Neuron (in vitro differentiated cells): ENCODE measurements around the gene PSMD1.

ENCODE experiments used
- H2AFZ ChIP-seq: one replicate; pipeline ENCODE4 v1.6.1; 2013; ENCODE audit warnings: low read depth, mild to moderate bottlenecking, inconsistent platforms, low read length, moderate library complexity
- H3K27me3 ChIP-seq: one replicate; pipeline ENCODE4 v1.6.1; 2013; ENCODE audit warnings: low read length; ENCODE audit not compliant: insufficient read depth
- H3K36me3 ChIP-seq: one replicate; pipeline ENCODE4 v1.6.1; 2013; ENCODE audit warnings: low read length; ENCODE audit not compliant: insufficient read depth
- H3K4me1 ChIP-seq: one replicate; pipeline ENCODE4 v1.6.1; 2013; ENCODE audit warnings: low read length; ENCODE audit not compliant: insufficient read depth
- H3K4me3 ChIP-seq: 2 replicates; pipeline ENCODE4 v1.5.1; 2013; ENCODE audit warnings: mild to moderate bottlenecking, low read length, moderate library complexity
- H3K9me3 ChIP-seq: one replicate; pipeline ENCODE4 v1.6.1; 2013; ENCODE audit warnings: low read length

The PSMD1 gene

DNA sequence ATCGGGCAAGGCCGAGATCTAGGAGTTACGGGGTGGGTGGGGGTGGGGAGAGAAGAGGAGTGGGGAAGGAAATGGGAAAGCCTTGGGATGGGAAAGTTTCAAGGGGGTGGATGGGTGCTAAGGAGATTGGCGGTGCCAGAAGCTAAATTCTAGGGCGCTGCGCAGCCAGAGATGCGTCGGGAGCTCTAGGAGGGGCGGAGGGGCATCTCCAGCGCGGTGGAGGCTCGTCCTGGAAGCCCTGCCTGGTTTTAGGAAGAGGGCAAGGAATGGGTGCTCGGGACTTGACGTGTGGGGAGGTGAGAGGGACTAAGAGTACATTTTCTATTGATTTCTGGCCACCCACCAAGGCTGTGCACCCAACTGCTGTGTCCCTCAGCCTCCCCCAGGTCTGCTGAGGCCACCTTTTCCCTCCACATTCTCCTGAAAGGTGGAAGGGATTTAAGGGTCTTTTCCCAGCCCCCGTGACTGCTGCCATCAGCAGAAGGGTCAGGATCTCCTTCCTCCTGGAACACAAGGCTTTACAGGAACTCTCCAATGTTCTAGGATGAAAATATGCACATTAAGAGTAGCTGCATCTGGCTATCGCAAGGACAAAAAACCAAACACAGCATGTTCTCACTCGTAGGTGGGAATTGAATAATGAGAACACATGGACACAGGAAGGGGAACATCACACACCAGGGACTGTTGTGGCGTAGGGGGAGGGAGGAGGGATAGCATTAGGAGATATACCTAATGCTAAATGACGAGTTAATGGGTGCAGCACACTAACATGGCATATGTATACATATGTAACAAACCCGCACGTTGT is 18.0 kb upstream of the PSMD1 start:
- H3K27me3 ChIP-seq = peaks cover 30% of the 10 kb centered on the region
- H3K4me1 ChIP-seq = peaks cover 10% of the 10 kb centered on the region
- no peaks in the 10 kb centered on the region for H3K9me3 ChIP-seq
- H3K36me3 ChIP-seq = no peaks in the 10 kb centered on the region
- H3K4me3 ChIP-seq = peak overlapping the region; percentile 63
- no peak overlapping the region for H2AFZ ChIP-seq

GRCh38 chr2:231039294-231039664 is 17.4 kb upstream of the PSMD1 start:
- Histone ChIP-seq H3K9me3 (no peaks in the 10 kb centered on the region), H3K4me1 (peaks cover 10% of the 10 kb centered on the region), H2AFZ (no peak overlapping the region), H3K4me3 (no peak overlapping the region), H3K36me3 (no peaks in the 10 kb centered on the region), H3K27me3 (peaks cover 30% of the 10 kb centered on the region)

- Histone ChIP-seq H2AFZ (no peak overlapping the region), H3K9me3 (no peaks in the 10 kb centered on the region), H3K4me3 (no peak overlapping the region), H3K27me3 (peaks cover 29% of the 10 kb centered on the region), H3K36me3 (no peaks in the 10 kb centered on the region), H3K4me1 (peaks cover 10% of the 10 kb centered on the region)
Observed at GRCh38 chr2:231039821-231040364, 16.8 kb upstream of the PSMD1 start.

DNA sequence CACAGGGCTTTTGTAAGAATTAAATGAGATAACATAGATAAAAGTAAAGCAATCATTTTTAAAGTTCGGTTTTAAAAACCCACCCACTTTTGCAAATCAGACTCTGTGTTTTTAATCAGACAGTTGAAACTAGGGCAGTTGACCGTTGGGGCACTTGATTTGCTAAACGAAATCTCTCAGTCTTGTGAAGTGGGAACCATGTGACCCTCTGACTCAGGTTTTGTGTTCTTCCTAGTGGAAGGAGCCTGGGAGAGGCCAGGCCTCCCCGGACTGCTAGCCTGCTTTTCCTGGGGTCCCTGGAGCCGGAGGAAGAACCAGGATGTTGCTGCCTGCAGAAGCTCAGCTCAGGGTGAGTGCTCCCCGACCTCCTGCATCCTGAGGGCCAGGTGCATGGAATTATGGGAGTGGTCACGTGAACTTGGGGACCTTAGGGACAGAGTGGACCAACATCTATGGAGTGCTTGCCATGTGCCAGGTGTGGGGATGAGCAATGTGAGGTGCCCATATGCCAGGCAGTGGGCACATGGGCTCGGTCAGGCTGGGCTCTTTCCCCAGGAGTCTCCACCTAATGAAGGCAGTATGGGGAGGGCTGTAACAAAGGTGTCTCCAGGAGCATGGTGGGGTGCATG is 15.5 kb upstream of the PSMD1 start:
- H3K9me3 ChIP-seq = no peaks in the 10 kb centered on the region
- H3K4me1 ChIP-seq = peaks cover 10% of the 10 kb centered on the region
- H3K4me3 ChIP-seq = no peak overlapping the region
- H3K27me3 ChIP-seq = peaks cover 18% of the 10 kb centered on the region
- no peak overlapping the region for H2AFZ ChIP-seq
- no peaks in the 10 kb centered on the region for H3K36me3 ChIP-seq

- Histone ChIP-seq H3K27me3 (peaks cover 5% of the 10 kb centered on the region), H2AFZ (no peak overlapping the region), H3K4me3 (no peak overlapping the region), H3K4me1 (peaks cover 2% of the 10 kb centered on the region), H3K36me3 (no peaks in the 10 kb centered on the region), H3K9me3 (no peaks in the 10 kb centered on the region)
Observed at GRCh38 chr2:231043796-231044195, 12.9 kb upstream of the PSMD1 start.

GRCh38 chr2:231046916-231047273 is 9.8 kb upstream of the PSMD1 start:
- no peak overlapping the region for H2AFZ ChIP-seq
- peaks cover 9% of the 10 kb centered on the region for H3K4me1 ChIP-seq
- H3K36me3 ChIP-seq = no peaks in the 10 kb centered on the region
- no peak overlapping the region for H3K4me3 ChIP-seq
- no peaks in the 10 kb centered on the region for H3K27me3 ChIP-seq
- H3K9me3 ChIP-seq = no peaks in the 10 kb centered on the region

GRCh38 chr2:231047274-231047922 is 9.3 kb upstream of the PSMD1 start:
- H3K36me3 ChIP-seq = no peaks in the 10 kb centered on the region
- no peak overlapping the region for H2AFZ ChIP-seq
- H3K9me3 ChIP-seq = no peaks in the 10 kb centered on the region
- H3K4me1 ChIP-seq = peaks cover 11% of the 10 kb centered on the region
- no peaks in the 10 kb centered on the region for H3K27me3 ChIP-seq
- H3K4me3 ChIP-seq = no peak overlapping the region

GRCh38 chr2:231047923-231048915 is 8.4 kb upstream of the PSMD1 start:
- Histone ChIP-seq H2AFZ (no peak overlapping the region), H3K36me3 (no peaks in the 10 kb centered on the region), H3K4me1 (peaks cover 14% of the 10 kb centered on the region), H3K4me3 (no peak overlapping the region), H3K9me3 (no peaks in the 10 kb centered on the region), H3K27me3 (no peaks in the 10 kb centered on the region)

GRCh38 chr2:231049286-231050017 is 7.2 kb upstream of the PSMD1 start:
- no peaks in the 10 kb centered on the region for H3K36me3 ChIP-seq
- no peak overlapping the region for H3K4me3 ChIP-seq
- no peaks in the 10 kb centered on the region for H3K9me3 ChIP-seq
- no peaks in the 10 kb centered on the region for H3K27me3 ChIP-seq
- H3K4me1 ChIP-seq = peaks cover 14% of the 10 kb centered on the region
- no peak overlapping the region for H2AFZ ChIP-seq

- H3K36me3 ChIP-seq = no peaks in the 10 kb centered on the region
- no peaks in the 10 kb centered on the region for H3K27me3 ChIP-seq
- peaks cover 14% of the 10 kb centered on the region for H3K4me1 ChIP-seq
- no peak overlapping the region for H2AFZ ChIP-seq
- H3K4me3 ChIP-seq = no peak overlapping the region
- H3K9me3 ChIP-seq = no peaks in the 10 kb centered on the region
Observed at GRCh38 chr2:231050018-231050901, 6.4 kb upstream of the PSMD1 start.

DNA sequence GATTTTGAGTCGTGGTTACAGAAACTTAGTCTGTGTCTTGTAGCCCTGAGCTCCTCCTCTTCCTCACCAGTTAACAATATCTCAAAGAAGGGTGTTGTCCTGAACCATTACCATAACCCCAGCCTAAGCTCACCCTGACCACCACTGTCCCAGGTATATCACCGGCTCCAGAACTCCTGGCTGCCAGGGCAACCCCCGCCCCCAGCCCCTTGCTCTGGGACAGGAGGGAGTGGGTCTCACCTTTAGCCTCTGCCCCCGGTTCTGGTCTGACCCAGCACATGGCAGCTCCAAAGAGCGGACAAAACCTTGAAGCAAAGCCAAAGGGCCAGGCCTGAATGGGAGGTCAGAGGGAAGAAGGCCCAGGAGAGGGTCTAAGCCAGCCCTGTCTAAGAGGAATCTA is 5.6 kb upstream of the PSMD1 start:
- H3K9me3 ChIP-seq = no peaks in the 10 kb centered on the region
- H3K36me3 ChIP-seq = no peaks in the 10 kb centered on the region
- H3K4me3 ChIP-seq = no peak overlapping the region
- peaks cover 14% of the 10 kb centered on the region for H3K4me1 ChIP-seq
- no peak overlapping the region for H2AFZ ChIP-seq
- no peaks in the 10 kb centered on the region for H3K27me3 ChIP-seq
